GM19043 (cell line): Measurements from ENCODE around the gene SLC9A1.

ENCODE experiments used
- ATAC-seq: cut with Tn5 transposase; IDR thresholded peaks from one replicate; pipeline ENCODE4 v1.9.1; 2021; ENCODE audit warnings: low read depth; ENCODE audit not compliant: unreplicated experiment

The SLC9A1 gene

DNA sequence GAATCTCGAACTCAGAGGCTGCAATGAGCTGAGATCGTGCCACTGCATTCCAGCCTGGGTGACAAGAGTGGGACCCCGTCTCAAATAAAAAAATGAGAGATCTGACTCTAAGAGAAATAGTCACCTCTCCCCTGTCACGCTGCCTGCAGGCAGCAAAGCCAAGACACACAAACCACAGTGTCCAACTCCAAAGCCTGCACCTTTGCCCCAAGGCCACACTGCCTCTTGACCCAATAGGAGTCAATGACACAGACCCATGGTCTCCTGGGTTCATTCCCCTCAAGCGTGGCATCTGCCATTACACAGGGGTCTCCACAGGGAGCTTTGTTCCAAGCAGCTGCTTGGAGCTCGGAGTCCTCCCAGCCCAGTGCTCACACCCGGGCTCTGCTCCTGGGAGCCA is 46.3 kb downstream of the SLC9A1 start:
- no peak for ATAC-seq

DNA sequence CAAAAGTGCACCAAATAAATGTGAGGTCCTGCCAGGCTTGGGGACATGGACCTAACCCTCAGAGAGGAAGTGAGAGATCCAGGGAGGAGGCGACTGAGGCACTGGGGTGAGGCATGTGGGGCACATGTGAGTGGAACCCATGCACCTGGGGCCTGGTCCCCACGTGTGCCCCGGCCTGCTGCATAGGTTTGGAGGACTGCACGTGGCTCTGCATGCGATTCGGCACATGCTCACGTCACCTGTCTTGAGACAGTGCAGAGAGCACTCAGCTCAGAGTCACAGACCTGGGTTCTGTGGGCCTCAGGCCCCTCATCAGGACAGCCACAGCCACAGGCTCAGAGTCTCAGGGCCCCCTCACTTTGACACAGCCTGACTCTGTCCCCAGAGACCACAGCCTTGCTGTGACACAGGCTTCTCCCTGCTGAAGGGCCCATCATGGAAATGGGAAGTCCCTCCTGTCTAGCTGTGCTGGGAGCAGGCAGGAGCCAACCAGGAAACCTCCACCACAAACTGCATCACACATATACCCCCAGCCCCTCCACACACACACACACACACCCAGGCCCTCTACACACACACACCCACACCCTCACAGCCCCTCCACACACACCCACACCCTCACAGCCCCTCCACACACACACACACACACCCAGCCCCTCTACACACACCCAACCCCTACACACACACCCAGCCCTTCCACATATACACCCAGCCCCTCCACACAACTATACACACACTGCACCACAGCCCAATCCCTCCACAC is 48.2 kb downstream of the SLC9A1 start:
- no peak for ATAC-seq

DNA sequence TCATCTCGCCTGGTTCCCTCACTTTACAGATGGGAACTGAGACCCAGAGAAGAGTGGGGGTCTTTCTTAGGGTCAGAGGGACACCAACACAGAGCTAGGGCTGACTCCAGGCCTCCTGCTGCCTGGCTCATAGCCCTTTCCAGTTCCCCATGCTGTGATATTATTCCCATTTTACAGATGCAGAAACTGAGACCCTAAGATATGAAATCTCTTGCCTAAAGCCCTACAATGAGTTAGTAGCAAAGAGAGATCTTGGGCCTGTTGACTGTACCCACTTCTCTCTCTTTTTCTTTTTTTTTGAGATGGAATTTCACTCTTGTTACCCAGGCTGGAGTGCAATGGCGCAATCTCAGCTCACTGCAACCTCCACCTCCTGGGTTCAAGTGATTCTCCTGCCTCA is 49.9 kb downstream of the SLC9A1 start:
- ATAC-seq = no peak

DNA sequence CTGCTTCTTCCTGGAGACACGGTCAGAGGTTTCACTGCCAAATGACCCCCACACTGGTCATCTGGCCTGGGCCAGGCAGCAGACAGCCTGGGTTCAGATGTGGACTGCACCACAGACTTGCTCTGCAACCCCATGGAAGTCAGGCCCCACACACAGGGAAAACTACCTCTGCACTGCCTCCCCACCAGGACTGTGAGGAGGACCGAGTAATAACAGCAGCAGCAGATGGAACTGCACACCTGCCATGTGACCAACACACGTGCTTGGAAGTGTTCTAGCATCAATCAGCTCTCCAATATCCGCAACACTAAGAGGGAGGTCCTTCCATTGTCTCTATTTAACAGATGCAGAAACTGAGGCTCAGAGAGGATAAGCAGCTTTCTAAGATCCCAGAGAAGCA is 51.4 kb downstream of the SLC9A1 start:
- ATAC-seq = no peak

DNA sequence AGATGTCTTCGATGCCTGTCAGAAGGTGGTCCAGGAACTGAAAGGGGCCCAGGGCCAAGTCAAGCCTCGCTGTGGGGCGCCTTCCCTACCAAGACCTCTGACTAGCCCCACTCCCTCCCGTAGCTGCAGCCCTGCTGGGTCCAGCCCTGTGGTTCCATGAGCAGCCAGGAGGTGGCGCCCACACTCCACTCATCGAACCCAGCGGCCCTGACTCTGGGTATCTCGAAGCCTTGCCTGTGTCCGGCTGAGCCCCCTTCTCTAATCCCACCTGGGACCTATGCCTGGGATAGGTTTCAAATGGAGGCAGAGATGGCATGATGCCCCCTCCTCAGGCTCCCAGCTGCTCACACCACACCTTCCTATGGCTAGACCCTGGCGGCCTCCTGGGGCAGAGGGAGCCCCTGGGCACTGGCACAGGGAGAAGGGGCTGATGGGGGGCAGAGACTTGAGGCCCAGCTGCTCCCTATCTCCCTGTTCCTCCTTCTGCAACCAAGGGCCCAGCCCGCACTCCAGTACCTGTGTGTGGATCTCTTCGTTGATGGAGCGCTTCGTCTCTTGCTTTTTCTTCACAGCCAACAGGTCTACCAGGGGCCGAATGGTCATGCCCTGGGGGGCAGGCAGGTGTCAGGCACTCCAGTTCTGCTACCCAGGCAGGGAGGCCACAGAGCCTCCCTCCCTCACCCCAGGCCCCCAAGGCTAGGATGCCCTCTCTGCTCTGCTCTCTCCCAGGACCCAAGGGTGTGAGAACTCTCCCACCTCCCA is 52.0 kb downstream of the SLC9A1 start:
- ATAC-seq = no peak

DNA sequence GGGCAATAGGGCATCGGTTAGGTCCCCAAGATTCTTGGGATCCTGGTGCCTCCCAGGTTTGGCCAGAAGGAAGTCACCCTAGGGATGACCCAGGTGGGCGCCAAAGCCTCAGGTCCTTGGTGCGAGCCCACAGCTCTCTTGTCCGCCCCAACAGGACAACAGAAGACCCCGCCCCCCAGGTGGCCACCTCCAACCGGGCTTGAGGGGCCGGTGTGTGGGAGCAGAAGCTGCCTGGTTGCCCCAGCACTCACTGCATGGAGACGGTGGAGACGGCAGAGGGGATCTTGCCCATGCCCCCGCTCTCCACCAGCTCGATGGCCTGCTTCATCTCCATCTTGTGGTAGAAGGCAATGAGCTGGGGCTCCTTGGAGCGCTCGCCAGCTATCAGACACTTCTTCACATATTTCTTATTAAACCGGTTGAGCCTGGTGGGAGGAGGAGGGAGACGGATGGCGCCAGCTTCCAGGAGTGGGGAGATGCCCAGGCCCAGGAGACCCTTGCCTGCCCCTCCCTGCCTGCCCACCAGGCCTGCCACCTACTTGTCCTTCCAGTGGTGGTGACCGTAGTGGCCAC is 52.7 kb downstream of the SLC9A1 start:
- no peak for ATAC-seq

DNA sequence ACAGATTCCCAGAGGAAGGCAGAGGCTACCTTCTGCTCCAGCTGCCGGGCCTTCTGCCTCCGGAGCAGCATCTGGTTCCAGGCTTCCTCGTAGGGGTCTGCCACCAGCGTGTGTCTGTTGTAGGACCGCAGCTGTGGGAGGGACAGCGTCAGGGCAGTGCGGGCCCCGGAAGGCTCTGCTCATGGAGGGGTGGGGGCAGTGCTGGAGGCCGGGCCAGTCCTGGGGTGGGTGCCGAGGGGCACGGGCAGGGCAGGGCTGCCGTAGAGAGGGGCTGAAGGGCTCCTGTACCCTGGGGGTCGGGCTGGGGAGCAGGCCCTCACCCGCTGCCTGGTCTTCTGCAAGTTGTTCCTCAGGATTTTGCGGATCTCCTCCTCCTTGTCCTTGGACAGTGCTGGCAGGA is 53.2 kb downstream of the SLC9A1 start:
- ATAC-seq = no peak

DNA sequence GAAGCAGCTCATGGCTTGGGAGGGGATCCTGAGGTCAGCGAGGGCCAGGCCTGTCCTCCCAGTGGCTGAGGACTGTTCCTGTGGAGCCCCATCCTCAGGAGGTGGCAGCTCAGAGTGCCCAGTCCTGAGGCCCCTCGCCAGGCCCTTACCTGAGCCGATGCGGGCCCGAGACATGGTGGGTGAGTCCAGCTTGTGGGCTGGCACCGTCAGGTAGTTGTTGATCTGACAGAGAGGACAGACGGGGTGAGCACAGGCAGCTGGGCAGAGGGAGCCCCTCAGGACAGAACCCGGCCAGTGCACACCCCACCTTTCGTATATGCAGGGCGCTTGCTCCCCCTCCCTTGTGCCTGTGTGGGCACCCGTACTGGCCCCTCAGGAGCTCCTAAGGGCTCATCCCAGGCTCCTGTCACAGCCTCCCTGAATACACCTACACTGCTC is 53.9 kb downstream of the SLC9A1 start:
- ATAC-seq = no peak

DNA sequence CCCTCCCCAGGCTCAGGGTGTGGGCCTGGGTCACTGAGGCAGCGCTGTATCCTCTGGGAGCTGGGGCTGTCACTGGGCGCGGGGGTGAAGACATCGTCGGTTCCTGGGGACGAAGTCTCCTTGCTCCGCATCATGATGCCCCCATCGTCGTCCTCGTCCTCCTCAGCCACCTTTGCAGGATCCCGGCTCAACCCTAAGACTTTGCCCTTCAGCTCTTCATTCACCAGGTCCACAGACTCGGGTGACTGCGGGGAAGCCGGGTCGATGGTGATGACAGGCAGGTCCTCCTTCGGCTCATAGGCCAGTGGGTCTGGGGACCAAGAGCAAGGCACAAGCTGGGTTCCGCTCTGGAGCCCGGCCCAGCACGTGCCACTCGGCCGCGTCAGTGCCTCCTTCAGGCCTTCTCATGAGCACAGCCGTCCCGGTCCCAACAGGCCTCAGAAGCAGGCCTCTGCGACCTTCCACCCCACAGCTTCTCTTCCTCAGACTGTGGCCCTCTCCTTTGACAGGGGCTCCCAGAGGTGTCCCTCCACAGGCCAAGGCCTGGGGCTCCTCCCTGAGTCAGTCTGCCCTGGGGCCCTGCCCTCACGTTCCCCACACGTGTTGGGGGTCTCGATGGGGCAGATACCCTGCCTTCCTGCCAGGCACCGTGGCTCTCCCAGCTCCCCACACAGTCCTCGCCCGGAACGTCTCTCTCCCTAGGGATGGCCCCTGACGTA is 54.4 kb downstream of the SLC9A1 start:
- no peak for ATAC-seq

DNA sequence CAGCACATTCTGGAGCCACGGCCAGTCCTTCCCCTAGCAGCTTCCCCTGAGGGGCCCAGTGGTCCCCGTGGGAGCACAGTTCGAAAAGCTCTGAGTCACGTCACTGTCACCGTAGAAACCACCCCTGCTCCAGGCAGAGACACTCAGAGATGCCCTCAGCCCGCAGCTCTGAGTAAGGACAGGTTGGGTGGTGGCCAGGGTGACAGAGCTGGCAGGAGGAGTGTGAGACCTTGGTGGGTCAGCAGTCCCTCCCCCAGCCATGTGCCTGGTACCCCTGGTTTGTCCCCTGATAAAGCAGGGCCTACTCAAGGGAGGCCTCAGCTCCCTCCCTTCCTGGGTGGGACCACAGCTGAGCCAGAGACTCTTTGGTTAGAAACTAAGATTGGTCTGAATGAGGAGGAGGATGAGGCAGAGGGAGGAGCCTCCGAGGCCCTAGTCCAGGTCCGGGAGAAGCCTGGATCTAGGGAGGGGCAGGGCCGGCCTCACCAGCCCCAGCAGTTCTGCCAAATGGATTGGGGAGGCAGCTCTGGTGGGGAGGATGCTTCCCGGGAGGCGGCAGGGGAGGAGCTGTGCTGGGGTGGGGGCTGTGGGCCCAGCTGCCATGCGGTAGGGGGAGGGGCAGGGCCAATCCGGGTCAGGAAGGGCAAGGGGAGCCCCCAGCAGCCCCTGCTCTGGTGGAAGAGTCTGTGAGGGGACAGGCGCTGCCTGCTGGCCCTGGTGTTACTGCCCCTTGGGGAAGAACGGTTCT is 55.2 kb downstream of the SLC9A1 start:
- no peak for ATAC-seq

DNA sequence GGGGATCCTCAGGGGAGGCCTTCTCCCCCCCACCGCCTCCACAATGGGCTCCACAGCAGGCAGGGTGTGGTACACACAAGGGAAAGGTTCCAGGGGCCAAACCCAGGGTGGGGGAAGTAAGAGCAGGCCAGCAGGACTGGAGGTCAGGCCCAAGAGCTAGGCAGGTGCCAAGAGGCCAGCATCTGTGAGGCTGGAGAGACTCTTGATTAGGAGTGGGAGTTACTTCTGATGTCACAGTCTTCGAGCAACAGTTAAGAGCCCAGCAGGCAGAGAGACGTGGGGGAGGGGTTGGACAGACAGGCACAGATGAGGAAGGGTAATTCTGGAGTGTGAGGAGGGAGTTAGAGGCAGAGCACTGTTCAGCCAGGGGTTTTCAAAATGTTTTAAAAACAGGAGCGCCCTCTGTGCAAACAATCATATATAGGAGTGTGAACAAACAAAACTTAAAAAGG is 55.8 kb downstream of the SLC9A1 start:
- no peak for ATAC-seq

DNA sequence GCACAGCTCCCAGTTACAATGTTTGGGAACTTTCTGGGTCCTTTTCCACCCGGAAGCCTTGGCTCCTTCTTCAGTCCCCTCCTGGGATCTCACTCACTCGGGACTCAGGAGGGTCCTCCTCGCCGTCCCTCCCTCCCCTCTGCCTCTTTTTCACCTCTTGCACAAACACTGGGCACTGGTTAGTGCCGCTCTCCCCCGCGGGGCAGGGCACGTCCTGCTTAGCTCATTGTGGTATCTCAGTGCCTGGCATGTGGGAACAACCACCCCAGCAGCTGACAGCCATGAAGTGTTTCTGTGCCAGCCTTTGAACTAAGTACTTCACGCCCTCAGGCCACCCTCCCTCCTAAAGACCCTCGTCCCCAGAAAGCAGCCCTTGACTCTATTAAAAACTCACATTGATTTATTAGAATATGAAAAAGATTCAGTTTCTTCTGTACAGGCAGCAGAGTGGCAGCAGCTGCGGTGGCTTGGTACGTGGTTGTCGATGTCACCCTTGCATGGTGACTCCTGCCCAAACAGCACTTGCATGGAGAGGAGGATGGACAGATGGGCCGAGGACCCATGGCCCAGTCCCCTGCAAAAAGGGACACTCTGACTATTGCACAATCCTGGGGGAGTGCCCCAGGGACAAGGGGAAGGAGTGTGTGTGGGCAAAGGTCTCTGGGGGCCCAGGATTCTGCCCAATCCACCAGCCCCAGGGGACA is 56.3 kb downstream of the SLC9A1 start:
- no peak for ATAC-seq

DNA sequence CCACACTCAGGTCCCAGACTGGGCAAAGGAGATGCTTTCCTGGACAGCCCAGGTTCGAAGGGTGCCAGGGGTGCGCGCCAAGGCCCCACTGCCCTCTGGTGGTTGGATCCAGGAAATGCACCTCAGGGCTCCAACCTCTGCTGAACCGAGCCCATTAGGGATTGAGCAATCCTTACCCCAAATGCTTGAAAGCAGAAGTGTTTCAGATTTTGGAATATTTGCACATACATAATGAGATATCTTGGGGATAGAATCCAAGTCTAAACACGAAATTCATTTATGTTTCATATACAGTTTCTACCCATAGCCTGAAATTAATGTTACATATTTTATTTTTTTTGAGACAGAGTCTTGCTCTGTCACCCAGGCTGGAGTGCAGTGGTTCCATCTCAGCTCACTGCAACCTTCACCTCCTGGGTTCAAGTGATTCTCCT is 57.4 kb downstream of the SLC9A1 start:
- no peak for ATAC-seq

DNA sequence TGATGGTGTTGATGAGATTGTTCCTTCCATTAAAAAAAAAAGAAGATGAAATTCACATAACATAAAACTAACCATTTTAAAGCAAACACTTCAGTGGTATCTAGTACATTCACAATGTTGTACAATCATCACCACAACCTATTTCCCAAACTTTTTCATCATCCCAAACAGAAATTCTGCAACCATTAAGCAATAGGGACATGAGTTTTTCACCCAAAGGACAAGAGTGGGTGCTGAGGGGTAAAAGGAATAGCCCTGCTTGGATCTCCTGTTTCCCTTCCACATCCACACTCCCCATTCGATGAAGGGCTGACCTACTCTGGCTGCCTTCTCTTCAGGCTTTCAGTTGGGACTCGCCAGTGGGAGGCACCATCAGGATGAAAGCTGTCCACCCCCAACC is 59.3 kb downstream of the SLC9A1 start:
- no peak for ATAC-seq

DNA sequence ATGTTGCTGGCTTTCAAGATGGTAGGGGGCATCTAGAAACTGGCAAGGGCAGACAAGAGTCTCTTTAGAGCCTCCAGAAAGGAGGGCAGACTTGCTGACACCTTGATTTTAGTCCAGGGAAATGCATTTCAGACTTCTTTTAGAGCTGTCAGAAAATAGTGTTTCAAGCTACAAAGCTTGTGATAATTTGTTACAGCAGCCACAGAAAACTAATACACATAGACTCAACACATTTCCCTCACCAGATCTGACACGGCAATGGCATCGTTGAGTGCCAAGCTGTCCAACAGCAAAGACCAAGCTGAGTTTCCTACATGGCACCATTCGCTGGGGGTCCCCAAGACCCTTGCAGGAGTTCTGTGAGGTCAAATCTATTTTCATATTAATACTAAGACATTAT is 62.0 kb downstream of the SLC9A1 start:
- ATAC-seq = no peak

DNA sequence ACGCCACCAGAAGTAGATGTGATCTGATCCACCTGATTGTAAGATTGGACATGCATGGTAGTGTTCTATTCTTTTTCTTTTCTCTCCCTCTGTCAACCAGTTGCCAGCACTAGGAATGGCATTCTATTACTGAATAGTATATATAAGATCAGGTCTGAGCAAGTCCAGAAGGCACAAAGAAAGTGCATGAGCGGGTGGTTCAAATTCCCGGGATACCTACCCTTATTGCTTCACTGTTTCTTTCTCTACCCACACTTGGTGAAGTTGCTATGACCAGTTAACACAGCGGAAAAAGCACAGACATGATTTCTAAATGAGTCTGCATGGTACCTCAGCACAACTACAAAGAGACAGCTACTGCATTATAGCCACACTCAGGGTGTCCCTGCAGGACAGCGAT is 64.0 kb downstream of the SLC9A1 start:
- ATAC-seq = no peak

DNA sequence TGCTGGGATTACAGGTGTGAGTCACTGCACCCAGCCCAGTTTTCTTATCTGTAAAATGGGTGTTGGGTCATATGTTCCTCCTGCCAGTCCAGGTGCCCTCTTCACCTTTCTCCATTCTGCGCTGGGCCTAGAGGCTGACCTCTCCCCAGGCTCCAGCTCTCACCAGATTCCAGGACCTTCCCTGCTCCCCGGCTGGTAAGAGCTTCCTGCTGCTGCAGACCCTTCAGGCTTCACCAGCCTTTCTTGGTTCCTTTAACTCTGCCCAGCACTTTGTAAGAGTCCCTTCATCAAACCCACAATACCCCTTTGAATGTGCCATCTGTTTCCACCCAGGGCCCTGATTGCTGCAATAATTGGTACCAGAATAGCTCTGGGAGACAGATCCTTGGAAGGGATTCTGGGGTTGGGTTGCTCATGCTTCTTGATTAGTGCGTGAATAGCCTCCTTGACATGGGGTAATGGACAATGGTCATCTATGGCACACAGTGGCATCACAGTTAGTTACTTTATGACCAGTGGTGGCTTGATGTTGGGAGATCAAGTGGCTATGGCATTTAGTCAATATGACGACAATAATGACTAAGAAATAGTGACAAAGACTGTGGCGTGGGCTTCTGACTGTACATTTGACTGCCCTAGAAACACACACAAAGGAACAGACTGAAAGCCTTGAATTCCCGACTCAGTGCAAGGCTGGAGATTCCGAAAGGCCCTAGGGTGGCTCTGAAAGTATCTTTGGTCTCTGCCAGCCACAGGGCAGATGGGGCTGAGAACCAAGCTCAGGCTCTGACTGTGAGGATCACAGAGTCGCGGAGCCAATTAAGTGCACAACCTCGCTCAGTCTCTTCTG is 67.3 kb downstream of the SLC9A1 start:
- no peak for ATAC-seq

DNA sequence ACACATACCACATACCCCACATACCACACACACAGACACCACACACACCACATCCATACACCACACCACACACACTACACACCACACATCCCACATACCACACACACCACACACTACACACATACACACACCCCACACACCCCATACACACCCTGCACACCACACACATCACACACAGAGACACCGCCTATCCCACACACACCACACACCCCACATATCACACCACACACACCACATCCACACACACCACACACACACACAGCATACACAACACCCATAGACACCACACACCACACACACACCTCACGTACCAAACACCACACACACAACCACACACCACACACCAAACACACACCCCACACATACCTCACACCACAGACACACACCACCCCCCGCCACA is 68.3 kb downstream of the SLC9A1 start:
- no peak for ATAC-seq

DNA sequence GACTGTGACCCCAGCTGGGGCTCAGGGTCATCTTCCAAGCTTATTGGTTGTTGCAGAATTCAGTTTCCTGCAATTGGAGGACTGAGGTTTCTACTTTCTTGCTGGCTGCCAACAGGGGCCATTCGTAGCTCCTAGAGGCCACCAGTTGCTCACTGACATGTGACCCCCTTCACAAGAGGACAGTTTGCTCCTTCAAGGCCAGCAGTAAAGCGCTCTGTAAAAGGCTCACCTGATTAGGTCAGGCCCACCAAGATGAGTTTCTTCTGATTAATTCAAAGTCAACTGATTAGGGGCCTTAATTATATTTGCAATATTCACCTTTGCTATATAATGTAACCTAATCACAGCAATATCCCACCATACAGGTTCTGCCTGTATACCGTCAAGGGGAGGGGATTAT is 68.9 kb downstream of the SLC9A1 start:
- no peak for ATAC-seq
